Heart right ventricle (tissue), 16 donors: Measurements from ENCODE around the gene MINAR2. TPM values are rescaled to one million over a fixed set of nuclear protein-coding genes. Genes with fewer than 3 reads are reported as not detected.

Experiments used
- ATAC-seq, 8 donors: fragments of 200-7000 bp; cut with Tn5 transposase; one replicate each; pipeline ENCODE4 v1.9.1; 2020; ENCODE audit warnings: mild to moderate bottlenecking in 8 of 8, moderate library complexity in 8 of 8, moderate number of reproducible peaks in 1 of 8
- DNase-seq, 2 donors: peaks; one replicate each; pipeline ENCODE4 v3.0.0-alpha.2; 2020
- H3K27ac ChIP-seq, 10 donors: fragments of 200-600 bp; sonication (generic) in 2 of 10; one replicate each; pipeline versions ENCODE4 v1.5.0 to v1.8.0; 2020 to 2022; ENCODE audit warnings: mild to moderate bottlenecking in 3 of 10
- H3K27me3 ChIP-seq, 7 donors: fragments of 200-600 bp; one replicate each; pipeline ENCODE4 v1.8.0; 2021 to 2022; ENCODE audit warnings: mild to moderate bottlenecking in 2 of 7
- H3K36me3 ChIP-seq, 9 donors: fragments of 200-600 bp; sonication (generic) in 1 of 9; one replicate each; pipeline versions ENCODE4 v1.5.0 to v1.8.0; 2020 to 2022; ENCODE audit warnings: mild to moderate bottlenecking in 2 of 9
- H3K4me1 ChIP-seq, 9 donors: fragments of 200-600 bp; sonication (generic) in 1 of 9; one replicate each; pipeline versions ENCODE4 v1.5.0 to v1.8.0; 2020 to 2022; ENCODE audit warnings: mild to moderate bottlenecking in 4 of 9
- H3K4me3 ChIP-seq, 10 donors: fragments of 200-600 bp; sonication (generic) in 2 of 10; one replicate each; pipeline versions ENCODE4 v1.5.0 to v1.8.0; 2020 to 2022; ENCODE audit warnings: mild to moderate bottlenecking in 7 of 10, moderate library complexity in 2 of 10
- H3K9me3 ChIP-seq, 11 donors: fragments of 200-600 bp in 10 of 11; sonication (generic) in 2 of 11; one replicate each; pipeline versions ENCODE4 v1.5.0 to v1.8.0; 2013 to 2022; ENCODE audit warnings: mild to moderate bottlenecking in 2 of 11, control low read depth in 1 of 11, moderate library complexity in 1 of 11
- WGBS, 2 donors: extraction: QIAGEN DNeasy Blood & Tissue Kit; methylation state at CpG; one replicate each; pipeline ENCODE4 v1.1.7; 2013; ENCODE audit warnings: inconsistent platforms in 1 of 2; 5-methylcytosine and 5-hydroxymethylcytosine counted together
- intact Hi-C, 10 donors: fragments of 100-400 bp; cut with DNase I; formaldehyde crosslinking; loops; one replicate each; pipeline versions ENCODE4 v1.11.1 to v1.14.2; 2022
- polyA plus RNA-seq, 2 donors: library from polyadenylated mRNA; stranded (reverse); fragments of 200-250 nt; gene quantifications; one replicate each; pipeline ENCODE4 v1.2.3, GENCODE V29; 2013
- total RNA-seq, 10 donors: library from RNA; stranded (reverse); fragmentation: NEBNext Ultra II Directional in 3 of 10; extraction: Animal tissue kit (Norgen Biotek cat#: 25700) in 3 of 10; gene quantifications; one replicate each; pipeline versions ENCODE4 v1.2.1 to v1.2.4, GENCODE V29; 2021 to 2023
- TF ChIP-seq, protein P1 (sequence below), 9 donors: fragments of 200-600 bp; sonication (generic) in 2 of 9; IDR thresholded peaks; one replicate each; pipeline versions ENCODE4 v1.5.0 to v1.8.0; 2021 to 2022; ENCODE audit warnings: antibody characterized with exemption in 9 of 9, mild to moderate bottlenecking in 5 of 9, moderate library complexity in 1 of 9
- donor health status: Arrhythmogenic right ventricular cardiomyopathy.
- donor health status: ischemic (EF 13 %, LVEDD 7.1; RV severe dilation, severe dysfunction).
- donor health status: healthy with polysubstance abuse.
- donor health status: DM: no; HTN: yes; CAD: no.
- donor health status: DM: no; HTN: no; CAD: no.
- donor health status: ischemic (EF 25% LVEDD 6.9; RV normal size, moderate dysfunction).
- donor health status: ischemic (EF 25% LVEDD 5.7; RV mildly dilated, moderate dysfunction).
- donor health status: healthy.
- donor health status: DM: yes; HTN: yes; CAD: no.
- donor health status: Ischemic cardiomyopathy.
- donor health status: ischemic (EF 35%, LVEDD 5.7; RV mildly dilated, moderate dysfunction).
- donor health status: nonischemic (EF 11% LVEDD 7.7; RV severe dilation, severe dysfunction).
- donor health status: DM: yes; HTN: yes; CAD: no.
- donor health status: PGD.
- donor health status: ischemic (EF 29% LVEDD 5.4; RV normal size, mild dysfunction).
- donor health status: nonischemic (EF 23%, LVEDD 6.1; RV moderate dilation, normal function).

Gene MINAR2
- total and polyA plus RNA-seq, 12 donors, result 0.01 TPM; not detected in 11

DNA sequence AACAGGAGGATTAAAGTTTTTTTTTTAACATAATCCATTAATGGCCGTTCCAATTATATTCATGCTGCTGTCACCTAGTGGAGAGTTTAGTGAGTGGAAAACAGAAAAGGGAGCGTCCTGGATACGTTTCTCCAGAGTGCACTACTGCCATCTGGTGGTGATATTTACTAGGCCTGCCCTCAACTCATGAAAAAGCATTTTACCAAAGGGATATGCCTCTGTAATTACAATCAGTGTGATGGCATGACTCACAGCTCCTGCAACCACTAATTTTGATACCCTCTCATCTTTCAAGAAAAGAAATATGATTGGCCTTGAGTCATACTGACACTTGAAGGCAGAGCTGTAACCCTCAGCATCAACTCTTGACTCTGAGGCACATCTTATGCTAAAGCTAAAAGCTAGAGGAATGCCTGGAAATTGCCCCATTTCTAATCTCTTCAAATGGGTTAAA, 20.1 kb downstream of the MINAR2 start:
- no peak overlapping the region for H3K27ac ChIP-seq
- DNase-seq (peak in 1 of 2 donors; percentile 72), ATAC-seq (peak; percentile 73 to 94 (median 88))
- H3K4me3 ChIP-seq, result no peak overlapping the region
- WGBS, 2 donors, result 0% methylated on average over 3 of the region's 3 CpGs
- H3K27me3 ChIP-seq, result peaks cover 0 to 3% (median 0%) of the 10 kb centered on the region in 7 donors
- H3K36me3 ChIP-seq, result no peaks in the 10 kb centered on the region
- H3K4me1 ChIP-seq, result peaks cover 0 to 3% (median 0%) of the 10 kb centered on the region in 9 donors
- TF ChIP-seq, protein P1, sequence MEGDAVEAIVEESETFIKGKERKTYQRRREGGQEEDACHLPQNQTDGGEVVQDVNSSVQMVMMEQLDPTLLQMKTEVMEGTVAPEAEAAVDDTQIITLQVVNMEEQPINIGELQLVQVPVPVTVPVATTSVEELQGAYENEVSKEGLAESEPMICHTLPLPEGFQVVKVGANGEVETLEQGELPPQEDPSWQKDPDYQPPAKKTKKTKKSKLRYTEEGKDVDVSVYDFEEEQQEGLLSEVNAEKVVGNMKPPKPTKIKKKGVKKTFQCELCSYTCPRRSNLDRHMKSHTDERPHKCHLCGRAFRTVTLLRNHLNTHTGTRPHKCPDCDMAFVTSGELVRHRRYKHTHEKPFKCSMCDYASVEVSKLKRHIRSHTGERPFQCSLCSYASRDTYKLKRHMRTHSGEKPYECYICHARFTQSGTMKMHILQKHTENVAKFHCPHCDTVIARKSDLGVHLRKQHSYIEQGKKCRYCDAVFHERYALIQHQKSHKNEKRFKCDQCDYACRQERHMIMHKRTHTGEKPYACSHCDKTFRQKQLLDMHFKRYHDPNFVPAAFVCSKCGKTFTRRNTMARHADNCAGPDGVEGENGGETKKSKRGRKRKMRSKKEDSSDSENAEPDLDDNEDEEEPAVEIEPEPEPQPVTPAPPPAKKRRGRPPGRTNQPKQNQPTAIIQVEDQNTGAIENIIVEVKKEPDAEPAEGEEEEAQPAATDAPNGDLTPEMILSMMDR (IDR thresholded peaks at IDR 0.05), result peak; percentile 95 to 99 (median 97)
- no peaks in the 10 kb centered on the region for H3K9me3 ChIP-seq
- intact Hi-C loops, result loop anchor here in 9 of 10 donors (5.0 to 10.0 kb wide), 9 partner anchors 103 to 1556 kb away; no protein-coding TSS in a partner anchor

DNA sequence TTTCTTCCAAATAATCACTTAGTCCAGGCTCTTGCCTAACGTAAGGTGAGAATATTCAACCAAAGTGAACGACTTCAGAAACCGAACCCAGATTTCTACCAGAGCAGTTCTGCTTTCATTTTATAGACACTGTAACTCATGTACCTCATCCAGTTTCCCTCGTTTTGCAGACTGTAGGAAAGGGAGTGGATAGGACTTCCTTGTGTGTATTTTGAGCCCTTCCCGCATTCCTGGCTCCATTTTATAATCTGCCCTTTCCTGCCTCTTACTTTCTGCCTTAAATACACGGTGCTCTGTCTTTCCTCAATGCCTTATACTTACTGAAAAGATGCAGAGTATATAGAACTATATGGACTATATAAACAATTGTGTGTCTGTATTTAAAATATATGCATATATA, 20.8 kb downstream of the MINAR2 start:
- Histone ChIP-seq H3K4me1 (peaks cover 0 to 3% (median 0%) of the 10 kb centered on the region in 9 donors), H3K9me3 (no peaks in the 10 kb centered on the region), H3K27me3 (peaks cover 0 to 11% (median 0%) of the 10 kb centered on the region in 7 donors), H3K27ac (no peak overlapping the region), H3K4me3 (no peak overlapping the region), H3K36me3 (no peaks in the 10 kb centered on the region)
- ATAC-seq, result no peak
- TF ChIP-seq, protein P1 (IDR thresholded peaks at IDR 0.05), result no peak
- intact Hi-C loops, result loop anchor here in 9 of 10 donors (5.0 to 10.0 kb wide), 9 partner anchors 104 to 1556 kb away; no protein-coding TSS in a partner anchor
- no peak for DNase-seq
- 68 to 71% methylated on average over 6 of the region's 6 CpGs for WGBS, 2 donors

DNA sequence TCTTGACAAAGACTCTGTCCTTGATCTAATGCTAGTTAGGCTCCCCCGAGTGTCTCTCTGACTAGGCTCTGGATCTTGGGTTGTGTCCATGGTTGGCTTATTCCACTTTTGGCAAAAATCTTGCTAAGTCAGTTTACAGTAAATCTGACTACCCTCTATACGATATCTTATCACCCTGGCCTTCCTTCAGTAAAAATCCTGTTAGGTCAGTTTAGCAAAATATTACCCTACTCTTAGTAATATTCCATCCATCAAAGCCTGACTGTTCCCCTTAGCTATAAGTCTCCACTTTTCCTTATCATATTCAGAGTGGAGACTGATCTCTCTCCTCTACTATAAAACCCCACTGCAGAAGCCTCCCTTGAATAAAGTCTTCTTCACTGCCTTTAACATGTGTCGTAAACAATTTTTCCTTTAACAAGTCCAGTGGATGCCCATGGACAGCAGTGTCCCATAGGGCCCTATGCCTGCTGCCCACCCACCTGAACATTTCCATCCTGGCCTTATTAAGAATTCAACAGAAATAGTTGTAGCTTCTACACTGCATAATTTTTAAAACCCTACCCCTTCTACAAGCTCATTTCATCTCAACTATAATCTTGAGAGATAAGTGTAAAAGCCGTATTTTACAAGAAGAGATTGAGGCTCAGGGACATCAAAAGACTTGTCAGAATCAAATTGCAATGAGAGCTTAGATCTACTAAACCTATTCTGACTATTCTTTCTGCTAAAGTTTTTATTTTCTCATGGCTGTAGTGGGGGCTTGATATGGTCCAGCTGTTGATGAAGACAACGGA, 22.3 kb downstream of the MINAR2 start:
- DNase-seq (no peak), ATAC-seq (no peak)
- Histone ChIP-seq H3K4me1 (peaks cover 0 to 3% (median 0%) of the 10 kb centered on the region in 9 donors), H3K27ac (no peak overlapping the region), H3K9me3 (no peaks in the 10 kb centered on the region), H3K36me3 (no peaks in the 10 kb centered on the region), H3K4me3 (no peak overlapping the region), H3K27me3 (peaks cover 0 to 11% (median 0%) of the 10 kb centered on the region in 7 donors)
- TF ChIP-seq, protein P1 (IDR thresholded peaks at IDR 0.05), result no peak
- WGBS, 2 donors, result 74 to 79% methylated on average over 5 of the region's 5 CpGs
- intact Hi-C loops, result loop anchor here in 9 of 10 donors (2.0 to 10.0 kb wide), 11 partner anchors 82 to 1345 kb away; no protein-coding TSS in a partner anchor

DNA sequence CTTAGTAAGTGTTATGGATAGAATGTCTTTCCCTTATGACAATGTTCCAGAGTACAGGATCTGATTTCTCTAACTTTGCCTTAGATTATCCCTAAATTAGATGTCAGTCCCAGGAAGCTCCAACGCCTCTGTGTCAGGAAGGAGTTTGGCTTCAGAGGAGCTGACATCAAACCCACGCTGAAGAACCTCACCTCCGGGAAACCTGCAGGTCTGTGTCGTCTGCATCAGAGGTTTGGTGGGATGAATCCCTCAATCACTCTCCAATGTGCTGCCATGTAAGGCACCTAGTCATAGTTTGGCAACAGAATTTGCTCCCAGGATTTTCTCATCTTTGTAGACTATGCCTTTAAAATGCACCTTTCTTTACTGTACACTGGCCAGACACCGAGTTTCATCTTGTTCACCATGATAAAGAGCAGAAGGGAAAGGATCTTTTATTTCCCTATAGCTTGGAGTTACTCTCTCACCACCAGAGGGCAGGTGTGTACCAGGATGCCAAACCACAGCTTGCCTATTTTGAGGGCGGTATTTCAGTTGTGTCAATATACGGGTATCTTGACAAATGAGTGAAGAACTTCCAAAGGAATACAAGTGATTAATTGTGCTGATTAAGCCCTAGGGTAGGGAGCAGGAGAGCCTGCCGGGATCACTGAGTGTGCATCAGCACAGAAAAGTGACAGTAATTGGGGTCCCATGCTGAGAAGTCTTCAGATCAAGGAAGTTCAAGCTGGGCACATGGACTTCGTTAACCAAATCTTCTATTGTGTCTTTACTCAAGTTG, 23.4 kb downstream of the MINAR2 start:
- Histone ChIP-seq H3K27me3 (peaks cover 0 to 11% (median 0%) of the 10 kb centered on the region in 7 donors), H3K36me3 (no peaks in the 10 kb centered on the region), H3K27ac (no peak overlapping the region), H3K4me1 (peaks cover 0 to 3% (median 0%) of the 10 kb centered on the region in 9 donors), H3K9me3 (no peaks in the 10 kb centered on the region), H3K4me3 (no peak overlapping the region)
- DNase-seq, result peak in 1 of 2 donors; percentile 48
- intact Hi-C loops, result loop anchor here in 9 of 10 donors (2.0 to 10.0 kb wide), 11 partner anchors 81 to 1344 kb away; no protein-coding TSS in a partner anchor
- 39 to 40% methylated on average over 9 of the region's 9 CpGs for WGBS, 2 donors
- TF ChIP-seq, protein P1 (IDR thresholded peaks at IDR 0.05), result peak; percentile 54 to 82 (median 75)
- ATAC-seq, result peak in 4 of 8 donors; percentile 30 to 74 (median 59)
